Glutamatergic neuron (in vitro differentiated cells): ENCODE data around the gene SCN3A. TPM values are rescaled to one million over a fixed set of nuclear protein-coding genes. Genes with fewer than 3 reads are reported as not detected.

Experiments
- DNase-seq: peaks from one replicate; pipeline ENCODE4 v3.0.0; 2022
- H3K27ac Mint-ChIP-seq: one replicate; pipeline ENCODE4 v1.8.0; 2020; ENCODE audit warnings: mild to moderate bottlenecking, mixed read lengths, inconsistent platforms; ENCODE audit not compliant: unreplicated experiment
- H3K27me3 Mint-ChIP-seq: one replicate; pipeline ENCODE4 v1.8.0; 2020; ENCODE audit warnings: mild to moderate bottlenecking, moderate library complexity, mixed read lengths, inconsistent platforms; ENCODE audit not compliant: unreplicated experiment
- H3K36me3 Mint-ChIP-seq: one replicate; pipeline ENCODE4 v1.8.0; 2020; ENCODE audit warnings: mild to moderate bottlenecking, mixed read lengths, inconsistent platforms; ENCODE audit not compliant: unreplicated experiment
- H3K4me1 Mint-ChIP-seq: one replicate; pipeline ENCODE4 v1.8.0; 2020; ENCODE audit warnings: mild to moderate bottlenecking, low read depth, mixed read lengths, inconsistent platforms; ENCODE audit not compliant: unreplicated experiment
- H3K4me3 Mint-ChIP-seq: one replicate; pipeline ENCODE4 v1.8.0; 2020; ENCODE audit warnings: mild to moderate bottlenecking, mixed read lengths, inconsistent platforms; ENCODE audit not compliant: unreplicated experiment
- H3K9me3 Mint-ChIP-seq: one replicate; pipeline ENCODE4 v1.8.0; 2020; ENCODE audit warnings: mild to moderate bottlenecking, moderate library complexity, mixed read lengths, inconsistent platforms; ENCODE audit not compliant: unreplicated experiment
- total RNA-seq: library from RNA; stranded (reverse); fragmentation: NEBNext Ultra II Directional; extraction: Animal tissue kit (Norgen Biotek cat#: 25700); gene quantifications from one replicate; pipeline ENCODE4 v1.2.1, GENCODE V29; 2021; ENCODE audit not compliant: unreplicated experiment
- TF ChIP-seq, protein P1 (sequence below): fragments of 200-600 bp; sonication (generic); IDR thresholded peaks from one replicate; pipeline ENCODE4 v1.5.0; 2021; ENCODE audit not compliant: partially characterized antibody, unreplicated experiment

The SCN3A gene
- total RNA-seq, 1 donor from 2014 or later = 22.2 TPM

DNA sequence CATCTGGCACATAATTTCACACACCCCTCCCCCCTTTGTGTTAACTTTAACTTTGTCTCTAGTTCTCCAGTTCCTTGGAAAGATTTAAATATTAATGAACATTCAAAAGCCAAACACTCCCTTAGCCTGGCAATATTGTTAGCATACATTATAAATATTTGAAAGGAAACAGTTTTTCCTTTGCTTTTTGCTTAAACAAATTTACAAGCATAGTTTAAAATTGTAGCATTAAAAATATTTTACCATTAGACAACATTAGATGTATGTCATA, 135.4 kb downstream of the SCN3A start:
- Mint-ChIP-seq H3K27me3 (peaks cover 5% of the 10 kb centered on the region), H3K4me1 (peaks cover 28% of the 10 kb centered on the region), H3K36me3 (no peaks in the 10 kb centered on the region), H3K27ac (peak overlapping the region; percentile 98), H3K9me3 (peaks cover 6% of the 10 kb centered on the region), H3K4me3 (peak overlapping the region; percentile 90)
- DNase-seq = no peak
- TF ChIP-seq, protein P1, sequence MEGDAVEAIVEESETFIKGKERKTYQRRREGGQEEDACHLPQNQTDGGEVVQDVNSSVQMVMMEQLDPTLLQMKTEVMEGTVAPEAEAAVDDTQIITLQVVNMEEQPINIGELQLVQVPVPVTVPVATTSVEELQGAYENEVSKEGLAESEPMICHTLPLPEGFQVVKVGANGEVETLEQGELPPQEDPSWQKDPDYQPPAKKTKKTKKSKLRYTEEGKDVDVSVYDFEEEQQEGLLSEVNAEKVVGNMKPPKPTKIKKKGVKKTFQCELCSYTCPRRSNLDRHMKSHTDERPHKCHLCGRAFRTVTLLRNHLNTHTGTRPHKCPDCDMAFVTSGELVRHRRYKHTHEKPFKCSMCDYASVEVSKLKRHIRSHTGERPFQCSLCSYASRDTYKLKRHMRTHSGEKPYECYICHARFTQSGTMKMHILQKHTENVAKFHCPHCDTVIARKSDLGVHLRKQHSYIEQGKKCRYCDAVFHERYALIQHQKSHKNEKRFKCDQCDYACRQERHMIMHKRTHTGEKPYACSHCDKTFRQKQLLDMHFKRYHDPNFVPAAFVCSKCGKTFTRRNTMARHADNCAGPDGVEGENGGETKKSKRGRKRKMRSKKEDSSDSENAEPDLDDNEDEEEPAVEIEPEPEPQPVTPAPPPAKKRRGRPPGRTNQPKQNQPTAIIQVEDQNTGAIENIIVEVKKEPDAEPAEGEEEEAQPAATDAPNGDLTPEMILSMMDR = no peak

DNA sequence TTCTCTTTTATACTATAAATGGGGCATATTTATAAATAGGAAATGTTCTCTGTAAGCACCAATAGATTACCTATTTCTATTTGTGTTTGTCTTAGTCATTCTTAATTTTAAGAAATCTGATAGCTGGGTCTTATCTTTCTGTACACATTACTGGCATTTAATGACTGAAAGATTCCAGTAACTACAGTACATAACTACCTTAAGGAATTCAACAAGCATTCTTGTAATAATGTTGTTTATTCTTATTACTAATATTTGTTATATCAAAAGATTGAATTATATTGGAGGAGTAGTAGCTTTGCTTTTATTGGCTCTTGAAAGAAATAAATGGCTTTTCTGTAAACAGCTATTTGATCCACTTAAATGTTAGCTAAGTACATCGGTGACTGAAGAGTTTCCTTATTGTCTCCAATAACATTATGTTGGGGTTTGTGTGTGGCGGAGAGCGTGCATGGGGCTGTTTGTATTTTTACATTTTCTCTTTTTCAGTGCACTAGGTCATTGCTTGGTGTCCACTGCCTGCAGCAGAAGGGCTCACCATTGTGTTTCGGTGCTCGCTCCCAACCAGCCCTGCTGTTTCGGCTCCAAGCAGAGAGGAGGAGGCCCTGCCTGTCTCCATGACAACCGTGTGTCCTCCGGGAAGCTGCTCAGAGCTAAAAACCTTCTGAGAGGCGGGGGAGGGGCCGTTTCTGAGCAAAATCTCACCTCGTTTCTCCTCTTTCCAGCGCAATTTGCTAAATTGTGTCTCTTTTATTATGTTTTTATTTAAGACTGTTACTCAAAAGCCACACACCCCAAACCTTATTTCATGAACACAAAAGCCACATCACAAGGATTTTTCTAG, 136.0 kb downstream of the SCN3A start:
- Mint-ChIP-seq H3K4me1 (peaks cover 28% of the 10 kb centered on the region), H3K9me3 (peaks cover 6% of the 10 kb centered on the region), H3K27me3 (peaks cover 5% of the 10 kb centered on the region), H3K27ac (peak overlapping the region; percentile 98), H3K4me3 (peak overlapping the region; percentile 90), H3K36me3 (no peaks in the 10 kb centered on the region)
- TF ChIP-seq, protein P1 = no peak
- peak; percentile 91 for DNase-seq

GRCh38 chr2:165064743-165065142, 139.1 kb downstream of the SCN3A start:
- TF ChIP-seq, protein P1 = no peak
- Mint-ChIP-seq H3K4me1 (peaks cover 20% of the 10 kb centered on the region), H3K9me3 (no peaks in the 10 kb centered on the region), H3K27ac (no peak overlapping the region), H3K4me3 (no peak overlapping the region), H3K36me3 (no peaks in the 10 kb centered on the region), H3K27me3 (peaks cover 5% of the 10 kb centered on the region)
- DNase-seq = no peak

- DNase-seq = no peak
- TF ChIP-seq, protein P1 = no peak
- no peak overlapping the region for H3K27ac Mint-ChIP-seq
- H3K4me1 Mint-ChIP-seq = peaks cover 8% of the 10 kb centered on the region
- no peaks in the 10 kb centered on the region for H3K9me3 Mint-ChIP-seq
- H3K36me3 Mint-ChIP-seq = no peaks in the 10 kb centered on the region
- H3K4me3 Mint-ChIP-seq = no peak overlapping the region
- no peaks in the 10 kb centered on the region for H3K27me3 Mint-ChIP-seq
Observed at GRCh38 chr2:165060411-165060810, 143.4 kb downstream of the SCN3A start.

DNA sequence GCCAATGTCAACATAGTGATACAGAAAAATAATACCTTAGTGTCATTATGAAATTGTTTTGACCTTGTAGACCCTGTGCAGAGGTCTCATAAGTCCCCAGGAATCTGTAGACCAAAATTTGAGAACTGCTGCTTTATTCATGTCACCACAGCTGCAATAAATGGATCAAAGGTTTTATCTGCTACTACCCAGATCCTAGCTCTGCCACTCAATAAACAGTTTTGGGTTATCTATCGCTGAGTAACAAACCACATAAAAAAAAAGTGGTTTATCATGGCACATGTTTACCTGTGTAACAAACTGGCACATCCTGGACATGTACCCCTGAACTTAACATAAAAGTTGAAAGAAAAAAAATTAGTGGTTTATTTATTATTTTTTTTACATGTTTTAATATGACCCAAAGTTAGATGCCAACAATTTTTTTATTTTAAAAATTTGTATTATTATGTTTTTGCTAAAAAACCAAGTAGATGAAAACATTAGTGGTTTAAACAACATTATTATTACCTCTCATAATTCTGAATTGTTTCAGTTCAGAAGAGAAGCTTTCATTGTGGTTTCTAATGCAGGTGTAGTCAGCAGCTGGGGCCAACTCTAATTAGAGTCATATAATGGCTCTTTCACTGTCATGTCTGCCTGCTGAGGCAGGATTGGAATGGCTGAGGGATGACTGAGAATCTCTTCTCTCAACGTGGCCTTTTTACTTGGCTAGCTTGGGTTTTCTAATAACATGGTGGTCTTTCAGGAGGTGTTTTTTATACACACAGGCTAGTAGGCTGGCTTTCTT, 145.2 kb downstream of the SCN3A start:
- Mint-ChIP-seq H3K27ac (no peak overlapping the region), H3K4me3 (no peak overlapping the region), H3K9me3 (no peaks in the 10 kb centered on the region), H3K27me3 (no peaks in the 10 kb centered on the region), H3K36me3 (no peaks in the 10 kb centered on the region), H3K4me1 (peaks cover 18% of the 10 kb centered on the region)
- no peak for DNase-seq
- TF ChIP-seq, protein P1 = no peak
